Caco-2 (cell line): ENCODE data around the gene CCNI2. TPM values are rescaled to one million over a fixed set of nuclear protein-coding genes. Genes with fewer than 3 reads are reported as not detected.

Source experiments
- BruUV-seq: library from RNA; stranded (reverse); fragments of 400-500 nt; replicated peaks from 2 replicates; lab custom pipeline; 2021; lab: Mats Ljungman, UMichigan
- CTCF ChIA-PET: fragments of 300-600 bp; sonication (Branson Sonifier 250); formaldehyde crosslinking; loops from one replicate; lab custom pipeline; 2022; ENCODE audit warnings: antibody characterized with exemption; lab: Charles Lee
- POLR2A ChIA-PET: fragments of 300-600 bp; sonication (Branson Sonifier 250); formaldehyde crosslinking; loops from one replicate; lab custom pipeline; 2022; ENCODE audit warnings: antibody characterized with exemption; lab: Charles Lee
- DNase-seq, 2 experiments: peaks; one replicate each; pipeline versions ENCODE4 v3.0.0 to v3.0.0-alpha.2; 2020 to 2022
- H3K27me3 ChIP-seq: replicated peaks from 2 replicates; pipeline ENCODE4 v1.6.0; 2011; ENCODE audit warnings: low read length; ENCODE audit not compliant: control insufficient read depth, insufficient read depth
- H3K36me3 ChIP-seq: 2 replicates; pipeline ENCODE4 v1.5.1; 2011; ENCODE audit warnings: low read length; ENCODE audit not compliant: control insufficient read depth, insufficient read depth
- H3K4me1 ChIP-seq: fragments of 250-450 bp; sonication (Bioruptor Pico); 2 replicates; pipeline ENCODE4 v1.5.1; 2020; ENCODE audit warnings: mild to moderate bottlenecking
- H3K4me3 ChIP-seq: 2 replicates; pipeline ENCODE4 v1.5.1; 2011; ENCODE audit warnings: low read depth, mild to moderate bottlenecking, control low read depth, low read length
- H3K9me3 ChIP-seq: fragments of 250-450 bp; sonication (Bioruptor Pico); 2 replicates; pipeline ENCODE4 v1.5.1; 2020; ENCODE audit warnings: mild to moderate bottlenecking, moderate library complexity
- H3K27ac Mint-ChIP-seq: one replicate; pipeline ENCODE4 v1.8.0; 2022; ENCODE audit warnings: mixed read lengths; ENCODE audit not compliant: unreplicated experiment
- H3K27me3 Mint-ChIP-seq: one replicate; pipeline ENCODE4 v1.8.0; 2022; ENCODE audit warnings: mixed read lengths; ENCODE audit not compliant: insufficient read depth, unreplicated experiment
- H3K36me3 Mint-ChIP-seq: one replicate; pipeline ENCODE4 v1.8.0; 2022; ENCODE audit warnings: mild to moderate bottlenecking, mixed read lengths; ENCODE audit not compliant: insufficient read depth, unreplicated experiment
- H3K4me1 Mint-ChIP-seq: one replicate; pipeline ENCODE4 v1.8.0; 2022; ENCODE audit warnings: low read depth, mixed read lengths; ENCODE audit not compliant: unreplicated experiment
- H3K4me3 Mint-ChIP-seq: one replicate; pipeline ENCODE4 v1.8.0; 2022; ENCODE audit warnings: mild to moderate bottlenecking, moderate library complexity, mixed read lengths; ENCODE audit not compliant: unreplicated experiment
- H3K9me3 Mint-ChIP-seq: one replicate; pipeline ENCODE4 v1.8.0; 2022; ENCODE audit warnings: mixed read lengths; ENCODE audit not compliant: unreplicated experiment
- intact Hi-C: fragments of 100-400 bp; cut with micrococcal nuclease; formaldehyde crosslinking; loops from one replicate; pipeline ENCODE4 v1.10.0; 2022; ENCODE audit not compliant: unreplicated experiment
- total RNA-seq: library from RNA; stranded (reverse); gene quantifications from 2 replicates; pipeline ENCODE4 v1.2.3, GENCODE V29; 2022
- TF ChIP-seq, protein P1 (sequence below), 2 experiments: fragments of 200-600 bp in 1 of 2; IDR thresholded peaks; 1 replicate in 1 of 2; 2 replicates in 1 of 2; pipeline versions ENCODE4 v1.5.1 to v1.8.0; 2011 to 2022; ENCODE audit warnings: antibody characterized with exemption in 1 of 2, control low read depth in 1 of 2, inconsistent platforms in 1 of 2, low read depth in 1 of 2, low read length in 1 of 2, mild to moderate bottlenecking in 1 of 2, moderate library complexity in 1 of 2; ENCODE audit not compliant: insufficient read depth in 1 of 2, severe bottlenecking in 1 of 2, unreplicated experiment in 1 of 2

The CCNI2 gene
- total RNA-seq, 1 experiment from 2014 or later = 0.18 TPM

GRCh38 chr5:132780577-132780976 is 33.4 kb downstream of the CCNI2 start:
- no peaks in the 10 kb centered on the region for H3K9me3 Mint-ChIP-seq
- ChIA-PET POLR2A (no interaction called here), CTCF (no interaction called here)
- H3K9me3 ChIP-seq = no peaks in the 10 kb centered on the region
- H3K36me3 ChIP-seq = no peaks in the 10 kb centered on the region
- no TSS peak for BruUV-seq
- H3K4me3 ChIP-seq = no peak overlapping the region
- H3K4me3 Mint-ChIP-seq = no peak overlapping the region
- TF ChIP-seq, protein P1, sequence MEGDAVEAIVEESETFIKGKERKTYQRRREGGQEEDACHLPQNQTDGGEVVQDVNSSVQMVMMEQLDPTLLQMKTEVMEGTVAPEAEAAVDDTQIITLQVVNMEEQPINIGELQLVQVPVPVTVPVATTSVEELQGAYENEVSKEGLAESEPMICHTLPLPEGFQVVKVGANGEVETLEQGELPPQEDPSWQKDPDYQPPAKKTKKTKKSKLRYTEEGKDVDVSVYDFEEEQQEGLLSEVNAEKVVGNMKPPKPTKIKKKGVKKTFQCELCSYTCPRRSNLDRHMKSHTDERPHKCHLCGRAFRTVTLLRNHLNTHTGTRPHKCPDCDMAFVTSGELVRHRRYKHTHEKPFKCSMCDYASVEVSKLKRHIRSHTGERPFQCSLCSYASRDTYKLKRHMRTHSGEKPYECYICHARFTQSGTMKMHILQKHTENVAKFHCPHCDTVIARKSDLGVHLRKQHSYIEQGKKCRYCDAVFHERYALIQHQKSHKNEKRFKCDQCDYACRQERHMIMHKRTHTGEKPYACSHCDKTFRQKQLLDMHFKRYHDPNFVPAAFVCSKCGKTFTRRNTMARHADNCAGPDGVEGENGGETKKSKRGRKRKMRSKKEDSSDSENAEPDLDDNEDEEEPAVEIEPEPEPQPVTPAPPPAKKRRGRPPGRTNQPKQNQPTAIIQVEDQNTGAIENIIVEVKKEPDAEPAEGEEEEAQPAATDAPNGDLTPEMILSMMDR (IDR thresholded peaks at IDR 0.05; ENCODE audit: insufficient read depth in 1 of 2, low read depth in 1 of 2, low read length in 1 of 2, severe bottlenecking in 1 of 2, unreplicated experiment in 1 of 2) = no peak
- peaks cover 14% of the 10 kb centered on the region for H3K4me1 Mint-ChIP-seq
- H3K36me3 Mint-ChIP-seq = peaks cover 5% of the 10 kb centered on the region
- no peak overlapping the region for H3K27ac Mint-ChIP-seq
- intact Hi-C loops = no loop called here
- peaks cover 5% of the 10 kb centered on the region for H3K27me3 Mint-ChIP-seq
- H3K27me3 ChIP-seq = no peaks in the 10 kb centered on the region
- H3K4me1 ChIP-seq = peaks cover 14% of the 10 kb centered on the region
- no peak for DNase-seq

DNA sequence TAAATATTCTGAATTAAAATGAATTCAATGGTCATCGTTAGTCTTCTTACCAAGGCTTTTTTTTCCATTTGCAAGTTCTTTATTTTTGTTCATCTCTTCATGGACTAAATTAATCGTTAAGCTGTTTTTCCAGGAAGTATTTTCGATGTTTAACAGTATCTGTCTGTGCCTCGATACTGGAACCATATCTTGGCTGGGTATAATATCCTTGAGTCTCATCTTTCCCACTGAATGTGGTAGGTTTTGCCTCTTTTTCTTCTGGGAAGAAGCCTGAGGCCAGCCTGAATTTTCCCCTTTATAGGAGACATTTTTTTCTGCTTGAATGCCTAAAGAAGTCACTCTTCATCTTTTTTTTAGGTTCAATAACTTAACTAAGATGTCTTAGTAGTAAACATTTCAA is 33.8 kb downstream of the CCNI2 start:
- ChIA-PET POLR2A (interaction anchor here (0.6 kb wide), 1 partner anchor 40 kb away, joined by 3 read pairs; no protein-coding TSS in a partner anchor), CTCF (no interaction called here)
- Mint-ChIP-seq H3K9me3 (no peaks in the 10 kb centered on the region), H3K4me1 (peaks cover 11% of the 10 kb centered on the region), H3K27ac (no peak overlapping the region), H3K36me3 (peaks cover 5% of the 10 kb centered on the region), H3K4me3 (no peak overlapping the region), H3K27me3 (peaks cover 5% of the 10 kb centered on the region)
- no peaks in the 10 kb centered on the region for H3K9me3 ChIP-seq
- intact Hi-C loops = no loop called here
- no peaks in the 10 kb centered on the region for H3K36me3 ChIP-seq
- DNase-seq = no peak
- H3K4me1 ChIP-seq = peaks cover 10% of the 10 kb centered on the region
- BruUV-seq = no TSS peak
- no peak overlapping the region for H3K4me3 ChIP-seq
- TF ChIP-seq, protein P1 (IDR thresholded peaks at IDR 0.05; ENCODE audit: insufficient read depth in 1 of 2, low read depth in 1 of 2, low read length in 1 of 2, severe bottlenecking in 1 of 2, unreplicated experiment in 1 of 2) = no peak
- no peaks in the 10 kb centered on the region for H3K27me3 ChIP-seq

- Histone ChIP-seq H3K36me3 (no peaks in the 10 kb centered on the region), H3K4me1 (peaks cover 8% of the 10 kb centered on the region), H3K4me3 (no peak overlapping the region), H3K27me3 (no peaks in the 10 kb centered on the region), H3K9me3 (no peaks in the 10 kb centered on the region)
- intact Hi-C loops = no loop called here
- no peak overlapping the region for H3K27ac Mint-ChIP-seq
- DNase-seq = no peak
- peaks cover 11% of the 10 kb centered on the region for H3K4me1 Mint-ChIP-seq
- ChIA-PET CTCF (no interaction called here), POLR2A (no interaction called here)
- peaks cover 5% of the 10 kb centered on the region for H3K27me3 Mint-ChIP-seq
- TF ChIP-seq, protein P1 (IDR thresholded peaks at IDR 0.05; ENCODE audit: insufficient read depth in 1 of 2, low read depth in 1 of 2, low read length in 1 of 2, severe bottlenecking in 1 of 2, unreplicated experiment in 1 of 2) = no peak
- no TSS peak for BruUV-seq
- H3K36me3 Mint-ChIP-seq = peaks cover 5% of the 10 kb centered on the region
- no peaks in the 10 kb centered on the region for H3K9me3 Mint-ChIP-seq
- H3K4me3 Mint-ChIP-seq = no peak overlapping the region
Measured at GRCh38 chr5:132782101-132782500, 34.9 kb downstream of the CCNI2 start.
